Measurements from ENCODE around the gene DCLK1.
"Not testable (repeated sequence)": the region's sequence is repeated elsewhere in the genome, so short reads cannot be mapped to it uniquely, and the experiment has no call there.

DCLK1 gene

DNA sequence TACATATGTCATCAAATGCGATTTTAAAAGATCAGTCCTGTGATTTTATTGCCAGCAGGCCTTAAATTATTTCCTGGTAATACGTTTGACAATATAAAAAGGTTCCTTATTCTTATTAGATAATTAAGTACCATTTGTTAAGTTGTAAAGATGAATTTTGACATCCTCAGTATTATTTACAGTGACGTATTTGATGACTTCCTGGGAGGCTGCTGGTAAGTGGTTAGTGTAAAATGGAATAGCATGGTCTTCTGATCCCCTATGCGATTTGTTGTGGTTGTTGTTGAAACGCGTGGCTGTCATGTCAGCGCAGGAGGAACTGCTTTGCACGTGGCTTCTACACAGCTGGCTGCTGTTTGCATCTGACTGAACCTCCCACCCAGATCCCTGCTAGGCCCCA lies 99.7 kb downstream of the DCLK1 start:
- no peak for DNase-seq

DNA sequence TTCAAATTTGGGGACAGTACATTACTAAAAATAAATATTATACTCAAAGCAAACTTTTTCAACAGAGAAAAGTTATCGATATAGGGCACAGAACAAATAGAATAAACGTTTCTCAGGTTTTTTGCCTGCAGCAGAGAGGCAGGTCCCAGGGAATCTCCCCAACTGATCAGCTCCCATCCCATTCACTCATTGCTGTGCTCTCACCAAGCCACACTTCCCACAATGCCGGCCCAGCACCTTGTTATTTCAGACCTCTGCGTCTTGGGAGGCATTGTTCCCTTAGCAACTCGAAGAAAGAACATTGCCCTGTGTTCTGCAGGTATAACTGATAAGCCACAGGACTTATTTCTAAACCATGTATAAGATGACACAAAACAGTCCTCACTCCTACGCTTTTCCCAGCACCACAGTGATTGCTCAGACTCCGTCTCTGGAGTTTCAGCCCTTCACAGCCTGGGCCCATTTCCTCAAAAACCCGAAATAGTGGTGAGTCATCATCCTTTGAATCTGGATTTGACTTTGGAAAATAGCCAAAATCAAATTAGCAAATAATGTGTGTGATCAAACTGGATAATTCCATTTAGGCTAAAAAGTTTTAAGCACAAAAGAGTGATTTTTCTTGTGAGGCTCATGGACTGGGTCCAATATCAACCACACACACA lies 100.4 kb downstream of the DCLK1 start:
- DNase-seq: no peak

DNA sequence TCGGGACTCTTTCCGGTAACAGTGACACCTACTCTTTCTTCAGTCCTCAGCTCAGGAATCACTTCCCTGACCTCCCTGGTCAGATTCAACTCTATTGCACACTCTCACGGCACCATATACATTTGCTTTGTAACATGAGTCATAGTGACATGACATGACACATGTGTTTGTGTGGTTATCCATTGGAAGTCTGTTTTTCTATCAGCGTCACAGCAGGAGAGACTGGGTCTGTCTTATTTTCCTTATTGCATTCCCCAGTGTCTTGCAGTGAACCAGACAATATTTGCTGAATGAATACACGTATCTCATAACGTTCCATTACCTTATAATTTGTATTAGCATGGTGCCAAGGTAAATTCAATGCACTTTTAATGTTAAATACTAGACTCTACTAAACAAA lies 102.0 kb downstream of the DCLK1 start:
- no peak for DNase-seq

DNA sequence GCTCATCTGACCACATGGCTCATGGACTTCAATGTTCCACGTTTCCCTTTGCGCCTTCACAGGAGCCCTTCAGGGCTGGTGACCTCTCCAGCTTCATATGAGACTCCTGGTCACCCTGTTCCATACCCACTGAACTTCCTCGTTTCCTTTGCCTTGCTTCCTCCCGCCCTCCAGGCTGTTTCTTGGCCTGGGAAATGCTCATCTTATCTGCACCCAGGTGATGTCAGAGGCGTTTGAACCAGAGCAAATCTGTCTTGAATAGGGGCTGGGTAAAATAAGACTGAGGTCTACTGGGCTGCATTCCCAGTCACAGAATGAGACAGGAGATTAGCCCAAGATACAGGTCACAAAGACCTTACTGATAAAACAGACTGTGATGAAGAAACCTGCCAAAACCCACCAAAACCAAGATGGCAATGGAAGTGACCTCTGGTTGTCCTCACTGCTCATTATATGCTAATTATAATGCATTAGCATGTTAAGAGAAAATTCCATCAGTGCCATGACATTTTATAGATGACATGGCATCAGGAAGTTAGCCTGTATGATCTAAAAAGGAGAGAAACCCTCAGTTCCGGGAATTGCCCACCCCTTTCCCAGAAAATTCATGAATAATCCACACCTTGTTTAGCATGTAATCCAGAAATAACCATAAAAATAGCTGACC lies 102.7 kb downstream of the DCLK1 start:
- DNase-seq: no peak

DNA sequence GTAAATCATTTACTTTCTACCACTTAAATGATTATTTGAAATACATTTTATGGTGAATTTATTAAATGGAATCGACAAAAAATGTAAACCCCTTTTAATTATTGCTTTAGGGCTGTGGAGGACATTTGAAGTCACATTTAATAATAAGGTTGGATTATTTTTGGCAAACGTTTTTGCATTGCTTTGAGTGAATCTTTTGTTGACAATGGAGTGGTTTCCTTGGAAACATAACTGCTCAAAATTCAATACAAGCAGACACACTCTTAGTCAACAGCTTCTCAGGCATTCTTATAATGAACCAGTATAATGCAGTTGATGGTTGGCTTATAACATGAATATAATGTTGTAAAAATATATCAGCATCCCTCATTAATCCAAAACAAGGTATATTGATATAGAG lies 104.7 kb downstream of the DCLK1 start:
- no peak for DNase-seq

DNA sequence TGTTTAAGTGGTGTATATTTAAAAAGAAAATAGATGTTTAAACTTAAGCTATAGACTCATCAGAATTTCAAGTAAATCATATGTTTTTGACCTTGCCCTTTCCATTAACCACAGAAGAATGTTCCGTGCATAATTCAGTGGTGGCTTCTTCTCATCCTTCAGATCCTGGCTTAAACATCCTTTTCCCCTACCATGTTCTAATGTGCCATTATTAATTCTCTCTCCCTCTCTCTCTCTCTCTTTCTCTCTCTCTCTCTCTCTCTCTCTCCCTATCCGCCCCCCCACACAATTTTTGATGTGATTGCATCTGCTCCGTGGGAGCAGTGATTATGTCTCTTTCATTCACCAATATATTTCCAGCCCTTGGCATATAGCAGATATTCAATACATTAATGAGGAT lies 116.4 kb downstream of the DCLK1 start:
- DNase-seq: no peak

DNA sequence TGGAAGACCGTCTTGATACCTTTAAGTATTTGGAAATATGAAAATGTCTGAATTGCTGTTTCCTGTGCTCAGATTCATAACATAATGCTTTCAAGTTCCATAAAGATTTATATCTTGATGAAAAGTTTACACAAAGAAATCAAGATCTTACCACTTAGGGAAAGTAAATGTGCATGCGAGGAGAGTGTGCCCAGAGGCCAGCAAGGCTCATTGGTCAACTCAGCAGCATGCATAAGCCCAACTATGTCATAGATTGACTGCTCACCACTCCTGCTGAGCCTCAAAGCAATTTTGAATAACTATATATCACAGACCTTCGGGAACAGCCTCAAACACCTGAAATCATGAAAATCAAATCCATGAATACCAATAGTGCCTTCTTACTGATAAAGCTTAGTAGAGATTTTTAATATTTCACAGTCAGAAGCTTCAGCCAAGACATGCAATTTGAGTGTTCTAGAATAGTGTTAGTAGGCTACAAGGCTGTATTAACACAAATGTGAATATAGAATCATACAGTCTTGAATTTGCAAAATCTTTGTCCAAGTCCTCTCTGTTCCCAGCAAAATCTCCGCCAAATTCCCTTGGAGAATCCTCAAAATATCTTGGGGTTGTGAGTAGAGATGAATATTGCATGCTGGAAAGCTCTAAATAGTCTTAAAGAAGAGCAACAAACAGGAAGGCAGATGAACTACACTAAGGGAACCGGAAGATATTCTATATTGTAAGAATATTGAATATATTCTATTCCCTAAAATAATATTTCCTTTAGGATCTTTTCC lies 124.1 kb downstream of the DCLK1 start:
- DNase-seq: no peak

DNA sequence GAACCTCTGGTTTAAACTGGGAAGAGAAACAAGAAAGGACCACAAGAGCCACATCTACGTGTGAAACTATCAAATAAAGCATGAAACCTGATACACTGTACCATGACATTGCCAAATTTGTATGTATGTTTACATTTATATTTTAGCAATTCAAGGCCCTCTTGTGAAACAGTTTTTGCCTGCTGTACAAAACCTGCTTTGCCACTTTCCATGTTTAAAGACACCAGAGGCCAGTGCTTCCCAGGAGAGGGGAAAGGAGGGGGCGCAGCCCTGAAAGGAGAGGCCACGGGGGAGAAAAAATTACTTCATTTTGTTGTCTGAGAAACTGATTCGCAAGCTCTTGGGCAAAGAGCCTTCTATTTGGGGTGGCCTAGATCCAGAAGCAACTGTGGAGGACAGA lies 124.8 kb downstream of the DCLK1 start:
- DNase-seq: no peak

DNA sequence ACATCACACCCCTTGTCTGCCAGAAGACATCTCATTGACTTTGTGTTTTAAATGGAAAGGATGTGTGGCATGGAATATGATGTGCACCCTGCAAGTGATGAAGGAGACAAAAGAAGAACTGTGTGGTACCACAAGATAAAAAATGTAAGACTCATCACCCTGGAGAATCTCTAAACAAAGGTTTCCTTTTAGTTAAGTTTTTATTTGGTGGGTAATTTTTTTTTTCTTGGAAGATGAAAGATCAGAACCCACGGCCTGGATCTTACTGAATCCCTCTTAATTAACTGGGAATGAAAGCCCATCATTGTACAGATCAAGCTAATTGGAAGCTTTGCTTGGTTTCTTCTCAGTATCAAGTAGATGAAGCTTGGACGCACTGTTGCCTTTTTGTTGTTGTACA lies 129.6 kb downstream of the DCLK1 start:
- DNase-seq: no peak

DNA sequence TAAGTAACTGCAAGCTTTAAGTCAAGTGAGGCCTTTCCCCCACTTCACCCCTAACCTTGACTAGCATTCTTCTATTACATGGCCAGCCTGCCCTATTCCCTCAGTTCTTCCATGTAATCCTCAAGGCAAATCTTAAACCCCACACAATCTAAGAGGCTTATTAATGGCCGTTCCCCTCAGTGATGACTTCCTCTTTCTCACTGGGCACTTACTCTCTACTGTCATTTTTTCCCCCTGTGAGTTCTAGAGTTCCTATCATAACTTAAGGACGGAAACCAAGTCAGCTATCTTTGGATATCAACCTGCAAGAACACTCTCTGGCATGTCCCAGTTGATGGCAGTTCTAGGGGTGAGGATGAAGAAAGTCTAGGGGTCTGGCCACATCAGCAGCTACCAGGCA lies 131.2 kb downstream of the DCLK1 start:
- no peak for DNase-seq

DNA sequence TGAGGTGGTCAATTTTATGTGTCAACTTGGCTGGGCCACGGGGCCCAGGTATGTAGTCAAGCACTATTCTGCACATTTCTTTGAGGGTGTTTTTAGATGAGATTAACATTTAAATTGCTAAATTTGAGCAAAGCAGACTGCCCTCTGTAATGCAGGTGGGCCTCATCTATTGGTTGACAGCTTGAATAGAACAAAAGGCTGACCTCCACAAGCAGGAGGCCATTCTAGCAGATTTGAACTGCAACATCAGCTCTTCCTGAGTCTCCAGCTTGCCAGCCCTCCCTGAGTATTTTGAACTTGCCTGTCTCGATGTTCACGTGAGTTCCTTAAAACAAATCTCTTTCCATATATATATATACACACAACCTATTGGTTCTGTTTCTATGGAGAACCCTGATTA lies 134.8 kb downstream of the DCLK1 start:
- no peak for DNase-seq

DNA sequence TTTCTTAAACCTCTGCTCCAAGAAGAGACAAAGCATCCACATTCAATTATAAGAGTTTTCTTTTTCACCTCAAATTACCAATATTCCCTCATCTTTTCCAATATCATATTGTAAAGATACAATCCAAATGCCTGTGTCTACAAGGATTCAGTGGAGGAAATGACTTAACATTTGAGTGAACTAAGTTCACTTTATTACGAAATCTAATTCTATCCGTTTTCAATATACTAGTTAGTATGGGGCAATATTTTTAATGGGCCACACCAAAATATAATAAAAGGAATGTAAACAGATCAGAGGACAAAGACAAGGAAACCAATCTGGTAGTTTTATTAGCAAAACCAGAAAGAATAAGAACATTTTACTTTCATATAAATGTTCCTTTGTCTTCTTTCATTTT lies 136.0 kb downstream of the DCLK1 start:
- no peak for DNase-seq

DNA sequence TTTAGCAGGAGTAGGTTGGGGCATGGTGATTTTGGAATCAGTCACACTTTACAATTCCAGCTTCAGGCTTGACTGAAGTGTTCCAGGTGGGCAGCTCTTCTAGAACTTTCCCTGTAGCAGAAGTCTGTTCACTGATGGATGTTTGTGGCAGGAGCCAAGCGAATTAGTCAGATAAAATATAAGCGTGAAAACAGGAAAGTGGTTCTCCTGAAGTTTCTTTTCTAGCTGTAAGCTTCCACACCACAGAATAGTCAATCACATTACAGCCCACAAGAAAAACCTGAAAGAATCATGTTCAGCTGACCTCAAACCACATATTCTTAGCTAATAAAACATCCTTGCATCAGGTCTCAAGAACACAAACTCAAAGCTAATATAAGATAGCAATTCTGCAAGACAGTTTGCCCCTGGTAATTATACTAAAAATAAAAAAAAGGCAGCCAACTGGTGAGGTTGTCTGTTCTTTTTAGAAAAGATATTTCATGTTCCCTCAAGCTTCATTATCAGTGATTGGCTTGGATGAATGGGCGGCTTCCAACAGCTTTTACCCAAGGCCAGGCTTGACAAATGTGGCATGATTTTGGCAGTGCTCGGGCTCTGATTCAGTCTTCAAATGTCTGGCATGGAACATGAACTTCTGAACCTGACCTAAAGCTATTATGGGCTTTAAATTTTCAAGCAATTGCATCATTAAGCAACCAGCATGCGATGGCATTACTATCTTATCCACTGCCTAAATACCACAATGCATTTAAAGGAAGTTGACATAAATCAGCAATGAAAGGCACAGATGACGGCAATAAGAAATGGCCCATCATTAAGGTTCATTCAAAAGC lies 136.8 kb downstream of the DCLK1 start:
- DNase-seq: peak; percentile 92

DNA sequence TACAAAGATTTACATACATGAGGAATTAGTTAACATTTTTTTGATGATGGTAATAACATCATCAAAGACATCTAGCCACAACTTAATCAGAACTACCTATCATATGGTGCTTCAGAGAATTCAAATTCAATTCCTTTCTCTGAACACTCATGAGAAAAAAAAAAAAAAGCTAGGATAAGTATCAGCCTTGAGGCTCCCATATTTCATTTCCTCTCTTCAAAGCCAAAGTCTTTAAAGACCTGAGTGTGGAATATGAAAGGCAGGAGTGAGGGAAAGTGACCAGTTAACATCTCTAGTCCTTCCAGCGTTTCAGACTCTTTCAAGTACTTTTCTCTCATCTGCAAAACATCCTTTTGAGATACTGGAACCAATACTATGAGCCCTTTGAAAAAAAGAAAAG lies 137.5 kb downstream of the DCLK1 start:
- no peak for DNase-seq

DNA sequence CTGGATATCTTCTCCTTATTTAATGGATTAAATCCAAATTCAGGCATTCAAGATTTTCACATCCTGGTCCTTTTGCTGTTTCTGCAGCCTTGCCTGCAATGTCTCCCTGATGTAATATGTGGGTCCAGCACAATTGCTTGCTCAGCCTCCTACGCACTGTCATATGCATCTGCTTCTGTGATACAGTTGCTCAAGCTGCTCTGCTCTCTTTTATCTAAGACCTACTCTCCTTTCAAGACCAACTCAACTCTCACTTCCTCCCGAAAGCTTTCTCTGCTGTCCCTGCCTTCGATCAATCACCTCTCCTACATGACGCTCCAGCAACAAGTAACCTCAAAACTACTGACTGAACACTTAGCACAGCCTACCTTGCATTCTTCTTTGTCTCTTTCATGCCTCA lies 138.2 kb downstream of the DCLK1 start:
- DNase-seq: no peak

DNA sequence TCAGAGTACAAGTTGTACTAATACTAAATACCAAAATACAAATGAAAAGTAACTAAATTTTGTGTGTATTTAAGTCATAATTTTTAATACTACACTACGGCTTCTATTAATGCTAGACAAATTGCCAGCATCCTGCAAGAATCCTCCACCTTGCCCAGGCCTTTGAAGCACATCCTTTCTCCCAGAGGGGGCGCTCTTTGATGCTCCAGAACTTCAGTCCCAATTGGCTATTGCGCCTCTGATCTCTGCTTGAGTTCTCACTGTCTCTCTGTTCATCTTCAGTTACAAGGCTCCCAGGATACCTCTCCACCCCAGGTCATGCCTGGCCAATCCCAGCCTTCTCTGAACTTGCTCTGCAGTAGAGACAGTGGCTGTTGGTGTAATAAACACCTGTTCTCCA lies 141.0 kb downstream of the DCLK1 start:
- no peak for DNase-seq

DNA sequence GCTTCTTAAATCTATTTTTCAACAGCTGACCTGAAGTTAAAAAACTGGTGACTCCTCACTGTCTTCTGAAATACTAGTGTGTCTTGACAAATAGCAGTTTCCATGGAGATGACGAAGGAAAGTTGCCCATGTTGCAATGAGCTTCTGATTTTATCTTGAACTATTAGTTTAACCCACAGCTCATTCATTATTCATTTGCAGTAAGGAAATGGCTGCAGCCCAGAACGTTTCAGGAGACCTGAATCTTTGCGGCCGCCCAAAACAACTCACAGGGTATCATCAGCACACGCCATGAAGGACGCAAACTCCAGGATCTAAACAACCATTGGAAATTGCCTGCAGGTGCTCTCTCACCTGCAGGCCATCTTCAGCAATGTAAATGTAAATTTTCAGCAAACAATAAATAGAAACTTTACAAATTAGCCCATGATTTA lies 142.5 kb downstream of the DCLK1 start:
- DNase-seq: no peak

DNA sequence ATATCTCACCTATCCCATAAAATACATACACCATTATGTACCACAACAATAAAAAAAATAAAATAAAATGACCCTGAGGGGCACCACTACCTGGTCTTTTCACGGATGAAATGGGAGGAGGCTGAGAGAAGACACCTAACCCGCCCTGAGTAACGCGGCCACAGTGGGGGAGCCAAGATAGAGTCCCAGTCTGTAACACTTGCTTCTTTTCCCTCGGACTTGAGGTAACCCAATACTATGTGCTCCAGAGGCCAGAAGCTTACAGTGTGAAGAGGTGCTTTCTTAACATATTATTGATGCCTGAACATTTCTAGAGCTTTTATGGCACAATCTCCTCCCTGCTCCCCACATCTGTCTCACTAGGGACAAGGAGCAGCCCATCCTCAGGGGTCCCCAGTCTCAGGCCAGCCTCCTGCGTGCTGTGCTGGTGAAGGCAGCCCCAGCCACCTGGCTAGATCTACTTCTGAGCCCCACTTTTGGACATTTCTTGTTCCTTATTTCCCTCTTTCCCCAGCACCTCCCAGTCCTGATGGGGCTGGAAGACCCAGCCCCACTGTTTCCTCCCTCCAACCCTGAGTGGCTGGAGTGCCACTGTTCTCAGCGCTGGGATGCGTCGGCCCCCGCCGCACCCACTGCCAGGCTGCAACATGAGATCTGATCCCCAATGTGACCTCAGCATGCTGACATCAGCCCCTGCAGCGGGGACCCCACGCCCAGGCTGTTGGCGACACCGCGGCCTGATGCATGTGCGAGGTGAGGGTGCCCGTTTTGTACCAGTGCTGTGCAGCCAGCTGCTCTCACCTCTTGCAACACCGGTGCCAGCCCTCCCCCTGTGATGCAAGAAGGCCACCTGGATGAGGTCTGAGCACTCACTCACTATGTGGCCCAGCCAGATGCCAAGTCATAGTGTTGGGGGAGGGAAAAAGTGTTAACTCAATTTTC lies 143.3 kb downstream of the DCLK1 start:
- DNase-seq: no peak

DNA sequence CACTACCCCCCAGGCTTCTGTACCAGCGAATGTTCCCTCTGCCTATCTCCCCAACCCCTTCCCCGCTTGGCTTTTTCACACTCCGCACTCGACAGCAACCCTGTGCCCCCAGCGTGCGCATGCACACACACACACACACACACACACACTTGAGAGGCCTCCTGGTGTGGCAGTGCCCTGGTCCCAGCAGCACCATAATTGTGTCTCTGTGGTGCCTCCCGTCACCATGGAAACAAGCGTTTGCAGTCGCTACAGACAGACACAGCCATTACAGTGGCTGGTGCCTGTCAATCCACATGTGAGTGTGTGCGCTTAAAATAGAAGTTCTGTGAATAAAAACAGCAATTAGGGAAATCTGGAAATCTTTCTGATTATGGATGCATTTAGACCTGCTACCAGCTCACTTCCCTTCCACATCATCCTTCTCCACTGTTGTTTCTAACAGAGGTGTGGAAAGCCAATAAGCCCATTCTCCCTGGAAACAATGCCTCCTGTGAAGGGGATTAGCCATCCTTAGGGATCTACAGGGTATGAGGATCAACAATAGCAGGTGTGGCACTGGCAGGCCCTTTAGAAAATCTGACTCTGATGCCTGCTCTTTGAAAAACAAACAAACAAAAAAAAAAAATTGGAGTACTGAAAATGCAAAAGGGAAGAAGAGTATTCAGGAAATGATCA lies 146.3 kb downstream of the DCLK1 start:
- no peak for DNase-seq

DNA sequence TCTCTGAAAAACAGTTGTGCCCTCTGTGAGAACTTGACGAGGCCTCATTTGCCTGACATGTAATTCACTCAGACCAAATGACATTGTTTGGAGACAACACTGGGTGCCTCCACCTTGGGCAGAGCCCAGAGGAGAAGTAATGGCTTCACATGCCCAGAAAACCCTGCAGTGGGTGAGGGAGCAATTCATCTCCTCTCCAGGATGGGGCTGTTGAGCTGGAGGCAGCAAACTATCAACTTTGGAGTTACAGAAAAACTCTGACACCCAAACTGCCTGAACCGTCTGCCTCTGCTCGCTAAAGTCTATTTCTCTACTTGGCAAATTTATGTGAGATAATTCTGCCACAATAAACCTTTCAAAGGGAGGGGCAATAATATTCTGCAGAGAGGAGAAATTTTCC lies 146.9 kb downstream of the DCLK1 start:
- DNase-seq: no peak

DNA sequence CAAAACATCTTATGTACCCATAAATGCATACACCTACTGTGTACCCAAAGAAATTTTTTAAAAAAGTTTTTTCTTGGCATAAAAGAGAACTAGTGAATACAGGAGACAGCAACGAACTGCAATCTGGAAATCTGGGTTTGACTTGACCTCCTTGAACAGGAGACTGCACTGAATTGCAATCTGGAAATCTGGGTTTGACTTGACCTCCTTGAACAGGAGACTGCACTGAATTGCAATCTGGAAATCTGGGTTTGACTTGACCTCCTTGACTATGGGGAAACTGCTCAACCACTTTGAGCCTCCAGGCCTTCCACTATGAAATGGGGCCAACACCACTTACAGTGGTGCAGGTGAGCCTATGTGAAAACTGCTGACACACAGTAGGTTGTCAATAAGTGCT lies 147.5 kb downstream of the DCLK1 start:
- DNase-seq: not testable (repeated sequence)

DNA sequence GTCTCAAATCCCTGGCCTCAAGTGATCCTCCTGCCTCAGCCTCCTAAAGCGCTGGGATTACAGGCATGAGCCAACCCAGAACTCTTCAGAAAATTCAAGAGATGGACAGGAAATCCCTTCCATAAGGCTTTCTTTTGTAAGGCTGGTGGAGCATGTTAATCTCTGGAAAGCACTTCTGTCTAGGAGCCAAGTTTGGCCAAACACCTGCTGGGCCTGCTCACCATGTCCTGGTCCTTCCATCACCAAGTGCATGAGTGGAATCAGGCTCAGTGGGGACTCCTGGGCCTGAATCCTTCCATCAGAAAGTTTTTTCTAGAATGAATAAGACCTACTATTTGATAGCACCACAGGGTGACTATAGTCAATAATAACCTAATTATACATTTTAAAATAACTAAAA lies 148.0 kb downstream of the DCLK1 start:
- DNase-seq: no peak

All from amniotic stem cell (primary cell).